GM10266 (cell line): ENCODE measurements around the gene PNLIP.

ENCODE experiments used
- DNase-seq: peaks from one replicate; pipeline ENCODE4 v3.0.0; 2012; ENCODE audit errors: extremely low spot score
- CTCF ChIP-seq: IDR thresholded peaks from 2 replicates; pipeline ENCODE4 v1.5.1; 2012; ENCODE audit warnings: mild to moderate bottlenecking, low read depth; ENCODE audit not compliant: control insufficient read depth, insufficient read depth; ENCODE audit errors: missing control alignments

PNLIP gene

GRCh38 chr10:116548301-116548700 lies 2.6 kb downstream of the PNLIP start:
- no peak for DNase-seq
- no peak for TF ChIP-seq CTCF

- TF ChIP-seq CTCF: no peak
Measured at GRCh38 chr10:116553378-116553980, 7.7 kb downstream of the PNLIP start.

GRCh38 chr10:116554628-116555027 lies 8.9 kb downstream of the PNLIP start:
- no peak for TF ChIP-seq CTCF
- DNase-seq: no peak

More at GRCh38 chr10:116553378-116553980, 7.7 kb downstream of the PNLIP start:
- no peak for DNase-seq

GRCh38 chr10:116555880-116556279 lies 10.1 kb downstream of the PNLIP start:
- DNase-seq: no peak
- TF ChIP-seq CTCF: no peak

- no peak for DNase-seq
- no peak for TF ChIP-seq CTCF
Measured at GRCh38 chr10:116557305-116557880, 11.7 kb downstream of the PNLIP start.

- DNase-seq: no peak
- no peak for TF ChIP-seq CTCF
Measured at GRCh38 chr10:116565534-116565933, 19.8 kb downstream of the PNLIP start.

- TF ChIP-seq CTCF: no peak
- DNase-seq: no peak
Measured at GRCh38 chr10:116566932-116567331, 21.2 kb downstream of the PNLIP start.
